ENCODE results near the gene OXA1L. TPM values are rescaled to one million over a fixed set of nuclear protein-coding genes. Genes with fewer than 3 reads are reported as not detected.
"Not testable (repeated sequence)": the region's sequence is repeated elsewhere in the genome, so short reads cannot be mapped to it uniquely, and the experiment has no call there.

OXA1L gene
- total RNA-seq, 1 experiment from 2014 or later = 106 TPM

- no peak for DNase-seq (ENCODE audit: low read depth)
Measured at GRCh38 chr14:22769369-22769768, 2.9 kb downstream of the OXA1L start.

- no peak for DNase-seq (ENCODE audit: low read depth)
Measured at GRCh38 chr14:22770481-22771187, 4.1 kb downstream of the OXA1L start.

- no peak for DNase-seq (ENCODE audit: low read depth)
Measured at GRCh38 chr14:22772725-22773124, 6.2 kb downstream of the OXA1L start.

- DNase-seq (ENCODE audit: low read depth) = no peak
Measured at GRCh38 chr14:22773162-22774010, 6.9 kb downstream of the OXA1L start.

GRCh38 chr14:22774011-22774706, 7.7 kb downstream of the OXA1L start:
- DNase-seq (ENCODE audit: low read depth) = no peak

- no peak for DNase-seq (ENCODE audit: low read depth)
Measured at GRCh38 chr14:22776215-22776614, 9.7 kb downstream of the OXA1L start.

- not testable (repeated sequence) for DNase-seq (ENCODE audit: low read depth)
Measured at GRCh38 chr14:22776849-22777248, 10.4 kb downstream of the OXA1L start.

GRCh38 chr14:22778084-22778483, 11.6 kb downstream of the OXA1L start:
- DNase-seq (ENCODE audit: low read depth) = no peak

GRCh38 chr14:22780105-22780679, 13.7 kb downstream of the OXA1L start:
- peak; percentile 22 for DNase-seq (ENCODE audit: low read depth)

- no peak for DNase-seq (ENCODE audit: low read depth)
Measured at GRCh38 chr14:22780941-22781300, 14.4 kb downstream of the OXA1L start.

- DNase-seq (ENCODE audit: low read depth) = peak; percentile 72
Measured at GRCh38 chr14:22781301-22781991, 15.0 kb downstream of the OXA1L start.

GRCh38 chr14:22786685-22787084, 20.2 kb downstream of the OXA1L start:
- no peak for DNase-seq (ENCODE audit: low read depth)

- DNase-seq (ENCODE audit: low read depth) = peak; percentile 61
Measured at GRCh38 chr14:22791301-22791700, 24.8 kb downstream of the OXA1L start.

GRCh38 chr14:22792158-22792557, 25.7 kb downstream of the OXA1L start:
- DNase-seq (ENCODE audit: low read depth) = no peak

GRCh38 chr14:22793550-22793949, 27.1 kb downstream of the OXA1L start:
- not testable (repeated sequence) for DNase-seq (ENCODE audit: low read depth)

GRCh38 chr14:22793976-22794375, 27.5 kb downstream of the OXA1L start:
- DNase-seq (ENCODE audit: low read depth) = no peak

- DNase-seq (ENCODE audit: low read depth) = no peak
Measured at GRCh38 chr14:22794551-22794951, 28.1 kb downstream of the OXA1L start.

GRCh38 chr14:22796087-22796707, 29.7 kb downstream of the OXA1L start:
- DNase-seq (ENCODE audit: low read depth) = no peak

- no peak for DNase-seq (ENCODE audit: low read depth)
Measured at GRCh38 chr14:22797017-22797917, 30.8 kb downstream of the OXA1L start.

- DNase-seq (ENCODE audit: low read depth) = no peak
Measured at GRCh38 chr14:22798528-22798927, 32.0 kb downstream of the OXA1L start.
